CD4-positive, alpha-beta T cell (primary cell): ENCODE data around the gene CRIM1. TPM values are rescaled to one million over a fixed set of nuclear protein-coding genes. Genes with fewer than 3 reads are reported as not detected.

Experiments used
- ATAC-seq: fragments of 200-7000 bp; cut with Tn5 transposase; one replicate; pipeline ENCODE4 v1.10.0; 2022; ENCODE audit warnings: mild to moderate bottlenecking; ENCODE audit not compliant: poor library complexity
- CTCF ChIA-PET: fragments of 350-600 bp; sonication (Branson Sonifier 250); formaldehyde crosslinking; loops from one replicate; lab custom pipeline; 2021; ENCODE audit warnings: antibody characterized with exemption, inconsistent platforms; lab: Charles Lee
- POLR2A ChIA-PET: fragments of 350-600 bp; sonication (Branson Sonifier 250); formaldehyde crosslinking; loops from one replicate; lab custom pipeline; 2021; ENCODE audit warnings: antibody characterized with exemption, inconsistent platforms; lab: Charles Lee
- DNase-seq, 14 experiments: peaks; one replicate each; pipeline ENCODE4 v3.0.0-alpha.2; 2013 to 2020; ENCODE audit warnings: mixed read lengths in 2 of 14
- H3K27ac ChIP-seq, 2 donors: one replicate each; pipeline versions ENCODE4 v1.5.1 to v1.7.0; 2013; ENCODE audit warnings: low read length in 2 of 2, low read depth in 1 of 2, mild to moderate bottlenecking in 1 of 2
- H3K27me3 ChIP-seq, 2 experiments: 1 replicate in 1 of 2; 2 replicates in 1 of 2; pipeline versions ENCODE4 v1.6.1 to v1.7.0; 2013; ENCODE audit warnings: low read length in 2 of 2, control low read depth in 1 of 2, mild to moderate bottlenecking in 1 of 2, moderate library complexity in 1 of 2; ENCODE audit not compliant: insufficient read depth in 2 of 2, control insufficient read depth in 1 of 2
- H3K36me3 ChIP-seq: one replicate; pipeline ENCODE4 v1.6.1; 2013; ENCODE audit warnings: low read length, control low read depth; ENCODE audit not compliant: insufficient read depth
- H3K4me1 ChIP-seq: one replicate; pipeline ENCODE4 v1.6.1; 2013; ENCODE audit warnings: low read length, control low read depth; ENCODE audit not compliant: insufficient read depth
- H3K4me3 ChIP-seq: one replicate; pipeline ENCODE4 v1.5.1; 2013; ENCODE audit warnings: mild to moderate bottlenecking, low read length, moderate library complexity
- H3K9me3 ChIP-seq, 2 experiments: 1 replicate in 1 of 2; 2 replicates in 1 of 2; pipeline versions ENCODE4 v1.6.1 to v1.7.0; 2013; ENCODE audit warnings: low read length in 2 of 2, mild to moderate bottlenecking in 2 of 2, control low read depth in 1 of 2, moderate library complexity in 1 of 2; ENCODE audit not compliant: control insufficient read depth in 1 of 2, insufficient read depth in 1 of 2
- H3K27ac Mint-ChIP-seq: one replicate; pipeline ENCODE4 v1.8.0; 2020; ENCODE audit warnings: mixed read lengths
- H3K27me3 Mint-ChIP-seq: one replicate; pipeline ENCODE4 v1.8.0; 2021; ENCODE audit warnings: mixed read lengths
- H3K36me3 Mint-ChIP-seq: one replicate; pipeline ENCODE4 v1.8.0; 2021; ENCODE audit warnings: low read depth, mixed read lengths
- H3K4me1 Mint-ChIP-seq: one replicate; pipeline ENCODE4 v1.8.0; 2021; ENCODE audit warnings: low read depth, mixed read lengths
- H3K4me3 Mint-ChIP-seq: one replicate; pipeline ENCODE4 v1.8.0; 2020; ENCODE audit warnings: mild to moderate bottlenecking, mixed read lengths
- H3K9me3 Mint-ChIP-seq: one replicate; pipeline ENCODE4 v1.8.0; 2020; ENCODE audit warnings: mixed read lengths
- intact Hi-C, 2 experiments: fragments of 100-400 bp; cut with DNase I in 1 of 2; cut with micrococcal nuclease in 1 of 2; formaldehyde crosslinking; loops; one replicate each; pipeline versions ENCODE4 v1.15.1 to v1.9.0; 2023 to 2025; cut with DNase I, micrococcal nuclease
- total RNA-seq, 174 experiments: library from RNA in 2 of 174; stranded (reverse) in 2 of 174; gene quantifications; one replicate each; pipeline ENCODE4 v1.2.3 and lab custom pipeline; 2021 to 2026
- TF ChIP-seq, protein P1 (sequence below): fragments of 200-600 bp; IDR thresholded peaks from one replicate; pipeline ENCODE4 v1.8.0; 2022; ENCODE audit warnings: antibody characterized with exemption, mild to moderate bottlenecking

The CRIM1 gene
- total RNA-seq, 2 experiments from 2014 or later, result 1.1 to 1.7 TPM

DNA sequence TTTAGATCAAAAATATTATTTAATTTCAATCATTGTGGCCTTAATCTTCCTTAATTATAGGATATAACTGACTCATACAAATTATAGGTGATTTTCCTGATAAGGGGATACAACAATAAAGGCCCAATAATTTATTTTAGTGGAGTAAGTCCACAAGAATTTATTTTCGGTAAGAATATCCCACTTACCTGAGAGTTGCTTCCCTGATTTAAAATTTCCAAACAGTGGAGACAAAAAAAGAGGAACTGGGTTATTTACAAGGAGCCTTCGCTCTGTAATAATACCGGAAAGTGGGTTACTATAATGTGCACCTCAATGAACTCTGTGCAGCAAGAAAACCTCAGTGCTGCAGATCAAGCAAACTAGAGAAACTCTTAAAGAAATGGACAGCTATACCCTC lies 200.2 kb downstream of the CRIM1 start:
- Histone ChIP-seq H3K9me3 (no peaks in the 10 kb centered on the region), H3K27ac (no peak overlapping the region), H3K27me3 (no peaks in the 10 kb centered on the region), H3K4me1 (no peaks in the 10 kb centered on the region), H3K36me3 (peaks cover 43% of the 10 kb centered on the region), H3K4me3 (no peak overlapping the region)
- no peaks in the 10 kb centered on the region for H3K9me3 Mint-ChIP-seq
- POLR2A ChIA-PET, result no interaction called here
- no peaks in the 10 kb centered on the region for H3K27me3 Mint-ChIP-seq
- ATAC-seq (no peak), DNase-seq (no peak)
- no peaks in the 10 kb centered on the region for H3K4me1 Mint-ChIP-seq
- no peak overlapping the region for H3K4me3 Mint-ChIP-seq
- intact Hi-C loops, result no loop called here
- H3K27ac Mint-ChIP-seq, result no peak overlapping the region
- TF ChIP-seq, protein P1, sequence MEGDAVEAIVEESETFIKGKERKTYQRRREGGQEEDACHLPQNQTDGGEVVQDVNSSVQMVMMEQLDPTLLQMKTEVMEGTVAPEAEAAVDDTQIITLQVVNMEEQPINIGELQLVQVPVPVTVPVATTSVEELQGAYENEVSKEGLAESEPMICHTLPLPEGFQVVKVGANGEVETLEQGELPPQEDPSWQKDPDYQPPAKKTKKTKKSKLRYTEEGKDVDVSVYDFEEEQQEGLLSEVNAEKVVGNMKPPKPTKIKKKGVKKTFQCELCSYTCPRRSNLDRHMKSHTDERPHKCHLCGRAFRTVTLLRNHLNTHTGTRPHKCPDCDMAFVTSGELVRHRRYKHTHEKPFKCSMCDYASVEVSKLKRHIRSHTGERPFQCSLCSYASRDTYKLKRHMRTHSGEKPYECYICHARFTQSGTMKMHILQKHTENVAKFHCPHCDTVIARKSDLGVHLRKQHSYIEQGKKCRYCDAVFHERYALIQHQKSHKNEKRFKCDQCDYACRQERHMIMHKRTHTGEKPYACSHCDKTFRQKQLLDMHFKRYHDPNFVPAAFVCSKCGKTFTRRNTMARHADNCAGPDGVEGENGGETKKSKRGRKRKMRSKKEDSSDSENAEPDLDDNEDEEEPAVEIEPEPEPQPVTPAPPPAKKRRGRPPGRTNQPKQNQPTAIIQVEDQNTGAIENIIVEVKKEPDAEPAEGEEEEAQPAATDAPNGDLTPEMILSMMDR, result no peak
- peaks cover 76% of the 10 kb centered on the region for H3K36me3 Mint-ChIP-seq
- CTCF ChIA-PET, result no interaction called here

GRCh38 chr2:36556842-36557241 lies 201.3 kb downstream of the CRIM1 start:
- Mint-ChIP-seq H3K27me3 (no peaks in the 10 kb centered on the region), H3K36me3 (peaks cover 73% of the 10 kb centered on the region), H3K4me3 (no peak overlapping the region), H3K9me3 (no peaks in the 10 kb centered on the region), H3K27ac (no peak overlapping the region), H3K4me1 (no peaks in the 10 kb centered on the region)
- Histone ChIP-seq H3K4me1 (no peaks in the 10 kb centered on the region), H3K4me3 (no peak overlapping the region), H3K27me3 (no peaks in the 10 kb centered on the region), H3K9me3 (no peaks in the 10 kb centered on the region), H3K27ac (no peak overlapping the region), H3K36me3 (peaks cover 36% of the 10 kb centered on the region)
- CTCF ChIA-PET, result no interaction called here
- intact Hi-C loops, result no loop called here
- POLR2A ChIA-PET, result no interaction called here
- no peak for DNase-seq
- ATAC-seq, result no peak
- TF ChIP-seq, protein P1, result no peak

DNA sequence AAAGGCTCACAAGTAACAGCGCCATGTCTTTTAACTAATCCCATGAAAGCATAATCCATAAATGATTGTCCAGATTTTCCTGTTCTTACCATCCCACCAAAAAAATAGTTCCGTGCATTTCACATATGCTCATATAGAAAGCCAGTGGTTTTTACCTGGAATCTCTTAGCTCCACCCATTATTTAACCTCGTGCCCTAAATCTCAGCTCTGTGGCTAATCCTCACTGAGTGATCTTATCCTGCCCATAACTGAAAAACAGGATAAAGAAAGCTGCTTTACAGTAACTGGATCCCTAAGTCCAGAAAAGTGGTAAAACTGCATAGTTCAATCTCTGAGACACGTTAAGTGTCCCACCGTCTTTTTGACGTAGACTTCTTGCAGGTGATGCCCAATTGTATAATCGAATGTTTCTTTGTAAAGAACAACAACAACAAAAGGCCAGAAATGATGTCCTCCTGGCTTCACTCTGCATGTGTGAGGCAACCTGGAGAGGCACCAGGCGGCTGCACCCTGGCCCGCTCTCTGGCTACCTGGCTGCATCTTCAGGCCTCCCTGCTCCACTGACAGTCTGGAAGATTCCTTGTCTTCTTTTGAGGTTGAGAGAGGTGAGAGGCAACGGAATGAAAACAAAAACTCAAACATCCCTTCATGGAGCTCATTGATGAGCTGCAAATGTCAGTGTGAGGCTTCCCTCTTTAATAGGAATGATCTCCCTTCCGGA lies 203.8 kb downstream of the CRIM1 start:
- no peak for ATAC-seq
- H3K27me3 Mint-ChIP-seq, result no peaks in the 10 kb centered on the region
- H3K4me3 Mint-ChIP-seq, result no peak overlapping the region
- no peaks in the 10 kb centered on the region for H3K4me1 Mint-ChIP-seq
- H3K27ac Mint-ChIP-seq, result no peak overlapping the region
- H3K36me3 ChIP-seq, result peaks cover 31% of the 10 kb centered on the region
- H3K36me3 Mint-ChIP-seq, result peaks cover 60% of the 10 kb centered on the region
- no peaks in the 10 kb centered on the region for H3K9me3 Mint-ChIP-seq
- no peaks in the 10 kb centered on the region for H3K27me3 ChIP-seq
- no peak overlapping the region for H3K4me3 ChIP-seq
- H3K27ac ChIP-seq, result no peak overlapping the region
- no peaks in the 10 kb centered on the region for H3K4me1 ChIP-seq
- TF ChIP-seq, protein P1, result no peak
- intact Hi-C loops, result no loop called here
- CTCF ChIA-PET, result no interaction called here
- no peak for DNase-seq
- POLR2A ChIA-PET, result no interaction called here
- no peaks in the 10 kb centered on the region for H3K9me3 ChIP-seq
